GM12872 (cell line): Measurements from ENCODE around the gene GPR62.

Experiments used
- CTCF ChIP-seq: IDR thresholded peaks from 3 replicates; pipeline ENCODE4 v1.5.1; 2011; ENCODE audit warnings: low read depth, mild to moderate bottlenecking, low read length, moderate library complexity; ENCODE audit not compliant: insufficient read depth

Gene GPR62

GRCh38 chr3:51946796-51947195 is 8.4 kb upstream of the GPR62 start:
- no peak for TF ChIP-seq CTCF

GRCh38 chr3:51947215-51947900 is 7.8 kb upstream of the GPR62 start:
- no peak for TF ChIP-seq CTCF

- no peak for TF ChIP-seq CTCF
Observed at GRCh38 chr3:51948016-51948580, 7.1 kb upstream of the GPR62 start.

- TF ChIP-seq CTCF: no peak
Observed at GRCh38 chr3:51949121-51949520, 6.1 kb upstream of the GPR62 start.

DNA sequence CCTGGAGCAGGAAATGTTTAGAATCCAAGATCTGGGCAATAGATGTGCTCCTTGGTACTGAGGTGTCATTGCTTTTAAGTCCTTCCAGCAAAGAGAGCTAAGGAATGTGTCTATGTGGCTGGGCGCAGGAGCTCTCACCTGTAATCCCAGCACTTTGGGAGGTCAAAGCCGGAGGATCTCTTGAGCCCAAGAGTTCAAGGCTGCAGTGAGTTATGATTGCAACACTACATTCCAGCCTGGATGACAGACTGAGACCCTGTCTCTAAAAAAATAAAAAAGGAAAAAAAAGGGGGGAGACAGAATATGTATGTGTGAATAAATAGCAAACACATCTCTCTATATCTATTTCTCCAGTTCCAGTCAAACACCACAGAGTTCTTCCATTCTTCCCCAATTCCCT is 4.3 kb upstream of the GPR62 start:
- no peak for TF ChIP-seq CTCF

DNA sequence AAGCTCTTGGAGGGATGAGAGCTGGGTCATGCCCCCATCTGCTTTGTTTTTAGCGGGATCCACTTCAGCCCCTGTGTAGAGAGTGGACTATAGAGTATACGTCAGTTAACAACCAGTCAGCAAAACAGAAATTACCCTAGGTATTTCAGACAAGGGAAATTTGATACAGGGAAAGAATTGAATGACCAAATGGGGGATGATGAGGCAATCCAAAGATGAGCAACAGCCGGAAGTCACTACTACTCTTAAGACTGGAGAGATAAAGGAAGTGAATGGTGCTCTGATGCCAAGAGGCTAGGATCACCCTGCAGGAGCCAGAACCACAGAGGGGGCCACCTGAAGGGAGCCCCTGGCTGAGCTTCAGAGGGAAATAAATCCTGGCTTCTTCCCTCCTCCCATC is 1.7 kb upstream of the GPR62 start:
- TF ChIP-seq CTCF: no peak

DNA sequence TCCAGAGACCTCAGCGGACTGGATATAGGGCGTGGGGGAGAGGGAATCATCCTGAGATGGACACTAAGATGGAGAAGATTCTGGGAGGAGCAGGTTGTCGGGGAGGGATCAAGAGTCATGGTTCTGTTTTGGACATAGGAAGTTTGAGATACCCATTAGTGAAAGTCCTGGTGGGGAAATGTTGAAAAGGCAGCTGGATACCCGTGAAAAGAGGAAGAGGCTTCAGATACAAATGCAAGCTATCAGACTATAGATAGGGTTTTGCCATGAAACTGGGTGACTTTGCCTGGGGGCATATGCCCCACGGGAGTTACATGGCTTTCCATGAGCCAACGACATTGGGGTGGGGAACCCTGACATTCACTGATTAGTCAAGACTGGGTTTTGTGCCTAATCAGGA is 1.1 kb upstream of the GPR62 start:
- no peak for TF ChIP-seq CTCF
